NCI-H524 treated with DMSO at 0.1 percent for 48 hours (cell line): ENCODE measurements around the gene KPNB1.
"Not testable (repeated sequence)": the region's sequence is repeated elsewhere in the genome, so short reads cannot be mapped to it uniquely, and the experiment has no call there.

ENCODE experiments used
- DNase-seq: peaks from one replicate; lab custom pipeline; 2025; lab: John Stamatoyannopoulos, UW

The KPNB1 gene

DNA sequence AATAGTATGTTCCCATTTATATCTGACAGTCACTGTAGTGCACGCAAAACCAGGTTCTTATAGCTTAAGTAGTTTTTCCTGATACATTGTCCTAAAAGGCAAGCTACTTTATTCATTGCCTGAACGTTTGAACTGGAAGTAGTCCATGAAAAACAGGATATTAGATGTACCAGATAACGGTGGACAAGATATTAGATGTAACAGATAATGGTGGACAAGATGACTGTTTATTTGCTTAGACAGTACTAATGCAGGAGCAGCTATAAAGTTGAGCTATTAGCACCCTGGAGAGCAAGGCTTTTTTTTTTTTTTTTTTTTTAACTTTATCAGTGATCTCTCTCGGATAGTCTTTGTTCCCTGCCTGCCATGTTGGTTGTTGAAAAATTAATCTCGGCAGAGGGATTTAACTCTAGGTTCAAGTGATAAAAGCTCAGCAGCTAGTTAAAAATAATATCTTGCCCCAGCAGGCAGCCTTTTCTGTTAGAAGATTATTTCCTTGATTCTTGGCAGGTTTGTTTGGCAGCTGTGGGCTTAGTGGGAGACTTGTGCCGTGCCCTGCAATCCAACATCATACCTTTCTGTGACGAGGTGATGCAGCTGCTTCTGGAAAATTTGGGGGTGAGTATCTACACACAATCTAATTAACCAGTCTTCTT lies 26.9 kb downstream of the KPNB1 start:
- no peak for DNase-seq

DNA sequence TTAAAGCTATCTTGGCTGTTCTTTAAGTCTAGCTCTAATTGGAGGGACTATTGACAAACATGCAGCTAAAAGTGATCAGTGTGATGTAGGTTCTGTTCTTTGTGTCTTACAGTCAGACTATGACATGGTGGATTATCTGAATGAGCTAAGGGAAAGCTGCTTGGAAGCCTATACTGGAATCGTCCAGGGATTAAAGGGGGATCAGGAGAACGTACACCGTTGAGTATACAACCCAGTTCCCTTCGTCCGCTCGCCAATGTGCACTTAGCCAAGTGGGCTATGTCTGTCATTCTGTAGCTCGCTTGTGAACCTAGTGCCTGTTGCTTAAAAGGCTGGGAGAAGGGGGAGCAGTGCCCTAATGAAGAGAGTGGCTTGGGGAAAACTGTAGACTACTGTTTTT lies 28.5 kb downstream of the KPNB1 start:
- no peak for DNase-seq

DNA sequence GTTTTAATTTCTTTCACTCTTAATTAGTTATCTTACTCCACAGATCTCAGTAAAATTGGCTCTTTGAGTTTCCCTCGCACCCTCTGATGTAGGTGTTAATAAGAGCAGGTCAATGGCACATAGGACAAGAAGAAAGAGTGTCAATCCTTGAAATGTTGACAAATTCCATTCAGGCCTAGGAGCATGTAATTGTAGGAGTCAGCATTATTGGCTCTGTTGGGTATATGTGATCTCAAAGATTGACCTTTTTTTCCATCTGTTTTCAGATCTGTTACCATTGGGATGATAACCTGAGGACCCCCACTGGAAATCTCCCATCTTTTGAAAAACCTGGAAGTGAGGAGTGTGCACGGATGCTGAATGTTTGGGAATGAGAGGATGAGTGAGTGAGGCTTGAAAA lies 32.4 kb downstream of the KPNB1 start:
- no peak for DNase-seq

DNA sequence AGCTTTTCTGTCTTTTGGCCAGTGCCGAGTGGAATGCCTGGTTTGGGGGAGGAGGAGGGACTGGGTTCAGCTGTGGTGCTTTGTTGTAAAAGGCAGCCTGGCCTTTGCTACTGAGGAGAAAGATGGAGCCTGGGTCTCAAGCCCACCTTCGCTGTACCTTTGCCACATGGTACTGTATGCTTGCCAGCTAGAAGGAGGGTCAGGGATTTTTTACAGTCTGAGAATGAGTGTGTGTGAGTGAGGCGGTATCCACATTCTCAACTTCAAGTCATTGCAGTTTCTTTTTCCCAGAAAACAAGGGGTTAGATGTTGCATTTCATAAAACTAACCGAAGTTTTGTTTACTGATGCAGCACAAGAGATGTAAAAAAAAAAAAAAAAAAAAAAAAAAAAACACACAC lies 33.0 kb downstream of the KPNB1 start:
- not testable (repeated sequence) for DNase-seq

DNA sequence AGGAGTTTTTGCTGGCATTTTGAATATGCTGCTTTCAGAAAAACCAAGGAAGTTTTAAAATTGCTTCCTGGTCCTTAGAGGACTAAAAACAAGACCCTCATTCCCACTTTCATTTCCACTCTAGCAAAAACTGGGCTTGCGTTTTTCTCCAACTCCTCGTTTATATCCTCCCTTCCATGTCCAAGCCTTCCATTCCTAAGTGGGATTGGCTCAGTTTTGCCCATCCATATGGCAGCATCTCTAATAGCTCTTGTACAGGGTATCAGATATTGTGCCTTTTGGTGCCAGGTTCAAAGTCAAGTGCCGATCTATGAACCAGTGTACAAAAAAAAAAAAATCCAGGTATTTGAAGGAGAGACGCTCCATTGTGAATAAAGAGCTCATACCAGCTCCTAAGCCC lies 34.3 kb downstream of the KPNB1 start:
- no peak for DNase-seq

DNA sequence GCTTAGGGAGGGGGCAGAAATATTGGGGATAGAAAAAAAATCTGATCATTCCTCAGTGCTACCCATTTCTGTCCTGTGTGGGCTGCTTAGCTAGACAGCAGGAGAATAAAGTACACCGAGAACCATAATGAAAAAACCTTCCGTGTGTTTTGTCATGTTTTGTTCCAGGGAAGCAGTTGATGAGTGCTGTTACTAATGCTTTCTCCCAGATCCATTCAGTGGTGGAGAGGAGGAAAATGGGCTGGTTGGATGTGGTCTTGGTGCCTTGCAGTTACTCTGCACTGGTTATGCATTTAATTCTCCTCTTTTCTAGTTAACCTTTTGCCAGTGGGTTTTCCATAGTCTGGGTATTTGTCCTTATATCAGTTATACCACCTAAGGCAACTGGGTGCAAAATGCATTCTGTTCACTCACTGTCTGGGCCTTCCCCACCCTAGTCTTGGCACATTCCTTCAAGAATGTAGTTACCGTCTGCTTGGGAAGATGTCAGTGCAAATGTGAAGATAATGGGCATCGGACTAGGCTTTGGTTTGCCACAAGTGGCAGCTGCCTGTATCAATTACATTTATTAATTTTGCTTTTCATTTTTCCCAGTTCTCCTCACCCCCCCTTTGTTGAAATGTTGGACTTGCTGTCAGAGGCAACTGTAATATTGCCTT lies 34.9 kb downstream of the KPNB1 start:
- no peak for DNase-seq

DNA sequence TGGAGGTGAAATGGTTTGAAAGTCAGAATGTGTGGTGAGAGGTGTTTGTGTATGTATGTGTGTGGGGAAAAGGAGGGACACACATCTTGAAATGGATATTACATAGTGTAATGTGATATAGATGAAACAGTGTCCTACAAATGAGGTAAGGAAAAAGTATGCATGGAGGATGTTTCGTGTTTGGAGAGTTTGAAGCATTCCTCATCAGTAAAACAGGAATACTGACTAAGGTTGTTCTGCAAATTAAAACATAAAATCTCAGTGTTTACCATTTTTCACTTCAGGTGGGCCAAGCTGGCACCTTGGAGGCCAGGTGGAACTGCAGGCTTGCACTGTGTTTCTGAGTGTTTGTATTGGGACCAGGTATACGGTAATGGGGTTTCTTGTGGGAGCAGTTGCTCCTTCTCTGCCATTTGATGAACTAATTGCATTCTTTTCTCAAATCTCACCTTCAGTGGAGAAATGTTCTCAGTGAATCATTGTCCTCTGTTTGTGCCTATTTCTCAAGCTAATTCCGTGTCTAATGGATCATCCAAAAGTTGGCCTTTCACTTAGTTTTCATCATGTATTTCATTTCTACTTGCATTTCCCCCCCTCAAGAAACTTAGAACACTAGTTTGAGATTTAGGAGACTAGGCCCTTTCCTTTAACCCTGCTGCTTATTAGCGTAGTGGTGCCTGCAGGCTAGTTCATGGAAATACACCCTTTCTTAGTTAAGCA lies 36.0 kb downstream of the KPNB1 start:
- DNase-seq = no peak

DNA sequence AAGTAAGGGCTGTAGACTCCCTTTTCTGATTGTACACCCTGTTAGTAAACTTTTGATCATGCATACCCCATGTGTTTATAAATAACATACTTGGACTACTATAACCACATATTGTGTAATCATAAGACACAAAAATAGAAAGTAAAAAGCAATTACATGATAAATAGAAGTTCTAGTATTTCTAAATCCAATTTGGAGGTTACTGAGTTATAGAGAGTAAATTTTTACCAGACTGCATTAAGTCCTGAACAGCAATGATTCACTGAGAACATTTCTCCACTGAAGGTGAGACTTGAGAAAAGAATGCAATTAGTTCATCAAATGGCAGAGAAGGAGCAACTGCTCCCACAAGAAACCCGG lies 36.5 kb downstream of the KPNB1 start:
- DNase-seq = no peak

DNA sequence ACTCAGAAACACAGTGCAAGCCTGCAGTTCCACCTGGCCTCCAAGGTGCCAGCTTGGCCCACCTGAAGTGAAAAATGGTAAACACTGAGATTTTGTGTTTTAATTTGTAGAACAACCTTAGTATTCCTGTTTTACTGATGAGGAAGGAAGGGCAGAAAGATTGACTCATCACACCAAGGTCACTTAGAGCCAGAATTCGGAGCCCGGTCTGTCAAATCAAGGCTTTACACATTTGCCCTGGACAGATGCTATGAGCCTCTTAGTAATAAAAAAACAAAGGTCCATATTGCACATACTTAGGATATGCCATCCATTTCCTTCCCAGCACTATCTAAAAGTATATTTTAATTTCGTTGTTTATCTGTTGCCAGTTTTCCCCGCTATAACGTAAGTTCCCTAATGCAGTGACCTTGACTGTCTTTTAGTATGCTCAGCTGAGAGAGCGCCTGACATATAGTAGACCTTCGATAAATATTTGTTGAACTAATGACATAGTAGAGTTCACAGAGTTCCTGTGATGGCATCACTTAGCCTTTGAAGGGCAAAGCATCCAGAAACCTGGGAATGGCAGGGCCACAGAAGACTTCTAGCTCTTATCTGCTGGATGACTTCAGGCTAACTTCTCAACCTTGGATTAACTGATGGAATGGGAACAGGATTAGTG lies 37.1 kb downstream of the KPNB1 start:
- no peak for DNase-seq

DNA sequence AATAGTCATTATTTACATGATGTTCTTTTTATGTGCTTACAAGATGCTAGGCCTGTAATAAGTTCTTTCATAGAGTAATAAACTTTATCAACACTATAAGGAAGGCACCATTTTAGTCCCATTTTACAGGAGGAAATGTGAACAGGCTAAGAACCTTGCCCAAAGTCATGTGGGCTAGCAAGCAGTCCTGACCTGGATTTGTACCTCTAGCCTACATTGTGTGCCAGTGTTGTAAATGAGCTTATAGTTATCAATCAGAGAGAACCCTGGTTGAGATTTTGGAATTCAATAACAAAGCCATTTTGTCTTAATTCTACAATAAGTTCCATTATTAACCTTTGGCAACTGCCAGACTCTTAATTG lies 37.6 kb downstream of the KPNB1 start:
- no peak for DNase-seq

DNA sequence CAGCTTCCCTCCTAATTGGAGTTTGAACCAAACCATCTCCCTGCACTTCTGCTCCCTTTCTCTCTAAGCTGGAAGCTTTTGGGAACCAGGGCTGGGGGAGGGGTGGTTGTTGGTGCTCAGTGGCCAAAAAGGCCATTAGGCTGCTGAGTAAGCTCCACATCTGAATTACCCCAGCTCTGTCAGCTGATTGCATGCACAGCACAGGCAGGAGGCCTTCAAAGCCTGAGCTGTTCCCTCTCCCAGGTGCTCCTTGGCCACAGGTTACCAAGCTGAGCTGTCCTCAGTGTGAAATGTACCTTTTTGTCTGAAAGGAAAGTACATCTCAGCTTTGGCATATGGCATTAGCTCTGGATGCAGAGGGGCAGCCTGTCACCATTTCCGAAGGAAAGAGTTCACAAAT lies 38.0 kb downstream of the KPNB1 start:
- DNase-seq = no peak

DNA sequence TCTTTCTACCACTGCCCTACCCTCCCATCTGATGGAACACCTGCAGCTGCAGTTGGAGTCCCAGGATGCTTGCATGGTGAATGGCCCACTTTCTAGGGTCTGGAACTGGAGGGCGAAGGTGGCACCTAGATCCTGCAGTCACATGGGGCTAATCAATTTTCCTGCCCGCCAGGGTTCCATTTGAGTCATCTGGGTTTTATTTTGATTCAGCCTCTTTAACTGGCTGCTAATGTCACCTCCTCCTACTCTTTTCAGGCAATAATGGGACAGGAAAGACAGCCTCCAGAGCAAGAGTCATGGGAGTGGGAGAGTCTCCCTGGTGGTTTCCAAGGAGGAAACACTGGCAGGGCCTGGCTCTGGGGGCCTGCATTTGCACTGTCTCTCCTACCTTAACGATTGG lies 40.4 kb downstream of the KPNB1 start:
- DNase-seq = no peak

DNA sequence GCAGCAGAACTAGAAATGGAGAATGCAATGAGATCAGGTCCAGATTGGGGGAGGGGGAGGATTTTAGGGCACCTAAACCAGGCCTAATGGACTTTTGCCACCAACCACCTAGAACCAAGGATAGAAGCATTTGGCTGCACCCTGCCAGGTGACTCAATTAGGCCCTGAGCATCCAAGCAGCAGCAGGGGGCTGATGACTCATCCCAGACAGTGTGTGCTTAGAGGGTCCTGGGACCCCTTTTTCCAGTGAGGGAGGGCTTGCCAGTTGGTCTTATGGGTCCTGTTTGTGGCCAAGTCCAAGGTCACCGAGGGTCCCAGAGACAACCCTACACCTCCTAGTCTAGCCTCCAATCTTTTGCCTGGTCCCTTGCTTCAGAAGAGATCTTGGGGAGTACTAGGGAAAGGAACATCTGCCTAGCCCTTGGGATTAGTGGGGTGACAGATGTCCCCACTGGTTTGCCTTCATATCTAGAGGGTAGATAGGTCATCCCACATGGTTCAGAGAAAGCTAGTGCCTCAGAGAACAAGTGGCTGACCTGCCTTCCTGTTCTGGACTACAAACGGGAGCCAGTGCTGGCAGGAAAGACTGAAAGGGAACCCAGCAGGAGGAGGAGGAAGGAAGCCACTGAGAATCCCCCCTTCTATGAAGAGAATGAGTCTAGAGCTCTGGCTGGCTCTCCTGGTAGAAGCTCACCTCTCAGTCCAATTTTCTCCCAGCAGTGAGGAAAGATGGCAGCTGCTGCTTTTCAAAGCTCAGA lies 42.6 kb downstream of the KPNB1 start:
- DNase-seq = peak; percentile 50

DNA sequence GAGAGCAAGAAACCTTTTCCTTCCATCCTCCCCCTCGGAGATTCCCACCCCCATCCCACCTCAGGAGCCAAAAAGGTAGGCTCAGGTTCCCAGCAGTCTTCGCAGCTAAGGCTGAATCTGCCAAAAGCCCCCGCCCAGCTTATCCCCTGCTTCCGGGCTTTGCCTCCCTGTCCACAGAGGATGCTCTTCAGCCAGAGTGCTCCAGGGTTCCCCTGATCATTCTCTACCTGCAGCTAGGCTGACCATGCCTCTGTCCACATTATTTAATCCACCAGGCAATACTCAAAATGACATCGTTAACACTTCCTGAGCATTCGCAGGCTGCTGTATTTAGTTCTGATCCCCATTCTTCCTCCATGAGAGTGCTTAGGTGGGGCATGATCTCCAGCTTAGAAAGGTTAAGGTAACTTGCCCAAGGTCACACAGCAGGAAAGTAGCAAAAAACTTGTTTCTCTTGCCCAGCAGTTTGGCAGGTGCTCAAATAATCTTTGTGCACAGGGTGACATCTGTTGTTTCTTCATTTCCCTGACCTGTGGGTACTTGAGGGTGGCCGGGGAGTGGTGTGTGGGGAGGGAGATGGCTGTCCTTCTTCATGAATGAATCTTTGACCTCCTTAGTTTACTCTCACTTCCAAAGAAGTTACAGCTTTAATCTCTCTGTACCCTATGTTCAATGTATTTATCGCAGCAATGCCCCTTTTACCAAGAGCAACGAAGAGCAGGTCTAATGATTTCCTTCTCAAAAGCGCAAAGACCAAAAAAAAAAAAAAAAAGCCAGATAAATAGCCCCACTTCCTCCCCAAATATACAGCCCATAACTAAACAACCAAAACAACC lies 43.4 kb downstream of the KPNB1 start:
- DNase-seq = peak; percentile 66

DNA sequence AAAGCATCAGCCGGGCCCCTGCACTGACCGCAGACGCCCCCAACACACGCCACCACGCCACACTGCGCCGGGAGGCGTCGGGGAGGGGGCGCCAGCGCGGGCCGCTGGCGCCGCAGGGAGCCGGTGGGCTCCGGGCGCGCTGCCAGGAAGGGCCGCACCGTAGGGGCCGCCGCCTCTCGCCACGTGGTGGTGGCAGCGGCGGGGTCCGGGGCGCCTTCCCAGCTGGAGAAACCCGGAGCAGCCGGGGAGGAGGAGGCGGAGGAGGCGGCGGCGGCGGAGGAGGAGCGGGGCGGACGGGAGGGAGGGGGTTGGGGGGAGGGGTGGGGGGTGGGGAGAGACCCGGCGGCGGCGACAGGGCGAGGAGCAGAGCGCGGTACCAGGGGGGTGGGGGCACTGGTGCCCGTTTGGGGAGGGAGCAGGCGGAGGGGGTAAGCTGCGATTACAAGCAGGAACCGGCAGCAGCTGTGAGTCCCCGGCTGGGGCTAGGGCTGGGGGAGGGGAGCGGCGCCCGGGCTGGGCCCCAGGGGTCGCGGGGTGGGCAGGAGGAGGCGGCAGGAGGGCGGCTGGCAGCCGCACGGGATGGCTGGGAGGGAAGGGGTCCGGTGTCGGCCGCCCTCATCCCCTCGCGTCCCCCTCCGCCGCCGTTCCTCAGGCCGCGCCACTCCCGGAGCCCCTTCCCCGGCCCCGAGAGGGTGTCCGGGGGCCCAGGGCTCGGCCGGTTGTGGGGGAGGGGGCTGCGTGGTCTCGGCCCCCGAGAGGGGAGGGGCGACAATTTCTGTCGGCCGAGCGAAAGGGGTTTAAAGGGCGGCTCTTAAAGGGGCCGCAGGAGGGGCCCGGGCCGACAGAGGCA lies 44.2 kb downstream of the KPNB1 start, which contains the start of gene TBKBP1:
TBKBP1 (plus strand) TSS at position 431 of the 850 bp plus-strand sequence. CDS start 1,952 bp downstream, outside the sequence.
- DNase-seq = peak; percentile 12

DNA sequence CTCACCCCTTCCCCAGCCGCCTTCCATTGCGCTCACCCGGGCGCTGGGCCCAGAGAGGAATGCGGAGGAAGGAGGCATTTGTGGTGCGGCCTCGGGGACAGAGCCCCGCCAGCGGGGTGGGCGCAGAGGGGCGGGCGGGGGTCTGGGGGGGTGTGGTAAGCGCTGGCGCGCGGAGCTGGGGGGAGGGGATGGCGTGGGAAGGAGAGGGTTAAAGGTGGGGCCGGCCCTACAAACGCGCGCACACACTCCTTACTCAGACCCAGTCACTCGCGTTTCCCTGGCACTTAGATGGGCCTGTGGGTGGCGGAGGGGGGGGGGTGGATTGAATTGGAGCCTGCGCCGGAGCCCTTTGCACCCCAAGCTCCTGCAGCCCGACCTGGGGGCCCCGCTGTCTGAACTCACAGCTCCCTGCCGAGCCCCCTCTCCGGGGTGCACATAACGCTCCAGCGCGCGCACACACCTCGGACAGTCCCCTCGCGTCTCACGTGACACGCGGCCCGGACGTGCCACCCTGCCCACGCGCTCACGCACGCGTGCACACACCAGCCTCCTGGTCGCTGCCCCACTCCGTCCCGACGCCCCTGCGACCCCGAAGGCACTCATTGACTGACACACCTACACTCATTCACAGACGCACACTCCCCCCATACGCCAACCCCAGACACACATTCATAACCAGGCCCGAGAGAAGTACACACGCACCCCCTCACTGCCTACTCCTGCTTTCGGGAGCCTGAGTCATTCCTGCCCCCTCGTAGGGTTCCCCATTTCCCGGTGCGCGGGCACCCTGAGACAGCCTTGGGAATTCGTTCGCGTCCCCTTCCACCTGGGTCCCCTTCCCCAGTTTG lies 45.1 kb downstream of the KPNB1 start:
- DNase-seq = no peak

DNA sequence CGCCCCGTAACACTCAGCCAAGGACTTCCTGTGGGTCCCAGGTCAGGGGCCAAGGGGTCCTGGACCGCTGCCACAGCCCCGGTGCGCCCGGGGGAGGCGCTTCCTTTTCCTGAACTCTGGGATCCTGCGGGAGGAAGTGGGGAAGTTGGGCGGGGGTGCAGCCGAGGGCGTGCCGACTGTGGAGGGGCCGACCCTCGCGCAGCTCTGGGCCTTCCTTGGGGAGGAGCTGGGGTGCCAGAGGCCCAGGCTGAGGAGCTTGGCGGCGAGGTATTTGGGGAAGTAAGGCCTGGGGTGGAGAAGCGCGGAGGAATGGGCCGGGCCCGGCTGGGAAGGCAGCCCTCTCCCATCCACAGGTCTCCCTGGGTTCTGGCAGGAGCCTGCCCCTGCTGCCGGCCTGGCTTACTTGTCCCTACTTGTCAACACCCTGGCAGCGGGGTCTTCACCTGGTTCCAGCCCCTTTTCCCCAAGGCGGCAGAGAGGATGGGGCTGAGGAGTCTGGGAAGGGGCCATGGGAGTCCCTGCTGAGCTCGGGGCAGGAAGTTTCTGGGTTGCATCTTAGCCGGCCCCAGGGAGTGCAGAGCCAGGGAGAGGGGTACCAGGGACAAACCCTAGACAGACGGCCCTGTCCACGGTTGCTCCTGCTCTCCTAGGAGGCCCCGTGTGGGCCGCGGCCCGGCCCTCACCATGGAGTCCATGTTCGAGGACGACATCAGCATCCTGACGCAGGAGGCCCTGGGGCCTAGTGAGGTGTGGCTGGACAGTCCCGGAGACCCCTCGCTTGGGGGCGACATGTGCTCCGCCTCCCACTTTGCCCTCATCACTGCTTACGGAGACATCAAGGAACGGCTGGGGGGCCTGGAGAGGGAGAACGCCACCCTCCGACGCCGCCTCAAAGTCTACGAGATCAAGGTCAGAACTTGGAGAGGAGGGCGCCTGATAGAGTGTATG lies 46.0 kb downstream of the KPNB1 start:
- no peak for DNase-seq
